ENCODE results near the gene NOXA1.

The NOXA1 gene

DNA sequence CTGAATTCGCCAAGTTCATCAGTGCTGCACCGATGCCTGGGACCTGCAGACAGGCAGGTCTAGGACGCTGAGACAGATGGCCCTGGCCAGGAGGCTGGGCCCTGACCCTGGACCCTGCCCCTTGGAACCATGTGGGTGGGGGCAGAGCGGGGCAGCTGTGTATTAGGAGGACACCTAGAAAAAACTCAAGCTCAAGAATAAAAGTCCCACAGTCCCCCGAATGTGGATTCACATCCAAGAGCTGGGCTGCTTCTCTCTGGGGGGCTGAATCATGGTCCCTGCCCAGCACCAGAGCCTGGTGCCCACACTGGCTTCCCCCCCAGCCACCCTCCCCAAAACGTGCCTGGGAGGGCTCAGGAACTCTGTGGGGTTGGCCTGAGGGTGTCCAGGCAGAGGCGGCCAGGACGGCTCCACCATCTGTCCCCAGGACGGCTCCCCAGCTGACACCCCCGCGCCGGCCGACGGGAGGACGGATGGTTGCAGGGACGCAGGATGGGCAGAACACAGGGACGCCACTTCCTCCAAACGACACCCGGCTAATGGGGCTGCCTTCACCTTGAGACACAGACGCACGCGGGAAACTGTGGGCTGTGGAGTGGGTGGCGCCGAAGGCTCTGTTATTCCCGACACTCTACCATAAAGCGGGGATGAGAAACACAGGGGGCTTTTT is 35.2 kb upstream of the NOXA1 start:
- no peak for DNase-seq

- no peak for DNase-seq
Measured at GRCh38 chr9:137388589-137389427, 34.4 kb upstream of the NOXA1 start.

DNA sequence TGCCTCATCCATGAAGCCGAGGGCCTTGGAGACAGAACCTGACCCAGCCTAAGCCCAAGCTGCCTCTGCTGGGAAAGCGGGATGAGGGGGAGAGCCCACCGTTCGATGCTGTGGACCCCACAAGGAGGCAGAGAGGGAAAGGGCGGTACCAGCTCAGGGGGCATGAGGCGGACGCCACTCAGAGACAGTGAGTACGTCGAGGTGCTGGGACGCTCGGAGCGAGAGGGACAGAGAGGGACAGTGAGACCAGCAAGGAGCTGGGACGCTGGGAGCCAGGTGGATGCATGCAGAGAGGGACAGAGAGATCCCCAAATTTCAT is 33.8 kb upstream of the NOXA1 start:
- DNase-seq, result no peak

- DNase-seq, result no peak
Measured at GRCh38 chr9:137390553-137391410, 32.4 kb upstream of the NOXA1 start.

DNA sequence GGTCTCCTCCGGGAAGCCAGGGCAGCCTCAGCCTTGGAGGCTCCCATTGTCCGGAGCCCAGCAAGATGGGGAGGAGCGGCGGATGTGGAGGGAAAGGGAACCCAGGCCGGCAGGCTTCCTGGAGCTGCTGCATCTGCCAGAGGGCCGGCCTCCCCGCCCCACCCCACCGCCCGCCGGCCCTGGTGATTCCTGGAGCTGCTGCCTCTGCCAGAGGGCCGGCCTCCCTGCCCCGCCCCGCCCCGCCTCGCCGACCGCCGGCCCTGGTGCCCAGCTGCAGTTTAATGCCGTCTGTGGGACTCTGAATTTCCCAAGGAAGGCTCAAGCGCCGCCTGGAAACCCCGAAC is 31.8 kb upstream of the NOXA1 start:
- no peak for DNase-seq

GRCh38 chr9:137392232-137393007 is 30.8 kb upstream of the NOXA1 start:
- no peak for DNase-seq

GRCh38 chr9:137393176-137394150 is 29.7 kb upstream of the NOXA1 start:
- DNase-seq, result no peak

DNA sequence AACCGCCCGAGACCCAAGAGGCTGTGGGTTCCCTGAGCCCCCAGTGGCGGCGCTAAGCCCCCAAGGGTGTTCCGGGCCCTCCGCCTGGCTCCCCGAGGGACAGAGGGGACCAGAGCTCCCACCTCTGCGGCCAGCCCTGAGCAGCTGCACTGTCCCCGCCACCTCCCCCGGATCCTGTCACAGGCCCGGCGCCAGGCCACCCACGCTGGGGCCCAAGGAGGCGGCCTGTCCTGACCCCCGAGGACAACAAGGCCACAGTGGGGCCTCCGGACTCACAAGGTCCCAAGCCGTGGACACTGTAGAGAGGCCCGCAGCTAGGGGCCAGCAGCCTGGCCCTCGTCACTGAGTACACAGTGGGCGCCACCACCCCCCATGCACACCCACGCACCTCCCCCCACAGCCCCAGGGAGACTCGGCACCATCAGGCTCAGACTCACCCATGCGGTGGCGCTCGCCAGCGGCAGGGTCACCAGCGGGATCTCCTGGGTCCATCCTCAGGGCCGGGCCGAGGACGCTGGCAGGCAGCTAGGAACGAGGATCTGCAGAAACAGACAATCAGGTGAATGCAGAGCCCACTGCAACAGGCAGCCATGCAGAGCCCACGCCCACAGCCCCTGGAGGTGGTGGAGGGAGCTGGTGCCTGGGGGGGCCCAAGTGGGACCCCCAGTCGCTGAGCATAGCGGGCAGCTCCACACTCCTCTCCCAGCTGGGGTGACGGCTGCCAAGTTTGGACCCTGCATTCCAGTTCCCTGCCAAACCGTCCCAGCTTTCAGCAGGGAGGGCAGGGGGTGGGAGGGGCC is 28.1 kb upstream of the NOXA1 start:
- DNase-seq, result no peak

GRCh38 chr9:137395666-137396010 is 27.6 kb upstream of the NOXA1 start:
- DNase-seq, result no peak

- no peak for DNase-seq
Measured at GRCh38 chr9:137396227-137396626, 27.0 kb upstream of the NOXA1 start.

- no peak for DNase-seq
Measured at GRCh38 chr9:137396634-137397367, 26.4 kb upstream of the NOXA1 start.

DNA sequence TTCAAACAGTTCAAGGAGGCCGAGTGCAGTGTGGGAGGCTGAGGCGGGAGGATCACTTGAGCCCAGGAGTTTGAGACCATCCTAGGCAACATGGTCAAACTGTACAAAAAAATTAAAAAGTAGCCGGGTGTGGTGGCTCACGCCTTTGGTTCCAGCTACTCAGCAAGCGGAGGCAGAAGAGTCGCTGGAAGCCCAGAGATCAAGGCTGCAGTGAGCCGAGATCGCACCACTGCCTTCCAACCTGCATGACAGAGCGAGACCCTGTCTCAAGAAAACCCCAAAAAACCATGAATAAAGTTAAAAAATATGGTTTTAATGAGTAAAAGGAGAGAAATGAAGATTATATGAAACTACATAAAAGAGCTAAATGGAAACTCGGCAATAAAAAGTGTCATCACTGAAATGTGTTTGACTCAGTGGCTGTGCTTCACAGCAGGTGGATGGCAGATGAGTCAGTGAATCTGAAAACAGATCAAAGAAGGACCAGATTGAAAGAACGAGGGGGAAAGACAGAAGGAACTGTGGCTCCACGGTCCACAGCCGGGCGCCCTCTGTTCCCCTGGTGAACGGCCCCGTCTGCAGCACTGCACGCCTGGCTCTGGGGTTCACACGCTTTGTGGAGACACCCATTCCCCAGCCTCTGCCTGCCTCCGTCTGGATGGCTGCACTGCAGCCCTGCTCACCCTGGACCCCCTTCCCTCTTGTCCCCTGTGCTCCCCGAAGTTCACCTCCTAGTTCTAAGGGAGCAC is 25.3 kb upstream of the NOXA1 start:
- no peak for DNase-seq

- no peak for DNase-seq
Measured at GRCh38 chr9:137398561-137399468, 24.4 kb upstream of the NOXA1 start.

- DNase-seq, result no peak
Measured at GRCh38 chr9:137402746-137403145, 20.4 kb upstream of the NOXA1 start.

DNA sequence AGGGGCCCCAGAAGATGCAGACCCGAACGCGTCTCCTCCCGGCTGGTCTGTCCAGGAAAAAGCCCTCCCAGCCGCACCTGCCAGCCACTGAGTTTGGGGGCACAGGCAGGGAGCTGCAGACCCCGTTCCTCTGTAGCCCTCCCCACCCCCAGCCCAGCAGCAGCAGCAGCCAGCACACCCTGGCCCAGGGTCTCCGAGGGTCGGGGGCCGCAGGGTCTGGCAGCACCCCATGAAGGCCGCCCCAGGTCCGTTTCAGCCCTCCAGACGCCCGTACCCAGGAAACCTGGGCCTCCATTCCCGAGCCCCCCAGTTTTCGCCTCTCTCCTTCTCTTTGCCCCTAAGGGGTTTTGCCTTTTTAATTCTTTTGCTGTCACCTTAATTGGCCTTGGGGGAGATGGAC is 19.9 kb upstream of the NOXA1 start:
- no peak for DNase-seq

GRCh38 chr9:137404961-137405567 is 18.1 kb upstream of the NOXA1 start:
- DNase-seq, result no peak

DNA sequence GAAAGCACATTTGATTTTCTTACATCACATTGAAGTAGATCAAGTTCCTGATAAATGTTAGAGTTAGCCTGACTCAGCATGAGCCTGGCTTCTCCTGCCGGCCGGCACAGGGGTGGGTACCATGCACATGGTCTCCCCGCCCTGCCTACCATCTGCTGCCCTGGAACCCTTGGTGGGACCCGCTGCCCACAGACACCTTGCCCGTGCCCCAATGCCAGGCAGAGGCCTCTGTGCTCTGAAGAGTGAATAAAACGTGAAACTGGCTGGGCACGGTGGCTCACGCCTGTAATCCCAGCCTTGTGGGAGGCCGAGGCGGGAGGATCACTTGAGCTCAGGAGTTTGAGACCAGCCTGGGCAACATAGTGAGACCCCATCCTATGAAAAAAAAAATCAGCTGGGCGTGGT is 17.5 kb upstream of the NOXA1 start:
- DNase-seq, result no peak

All from activated gamma-delta T cell (primary cell).